Fibroblast of skin of abdomen (primary cell): ENCODE data around the gene SEMA6B.

Experiments used
- DNase-seq: peaks from one replicate; pipeline ENCODE4 v3.0.0-alpha.2; 2013

The SEMA6B gene

GRCh38 chr19:4586691-4587090, 27.2 kb upstream of the SEMA6B start:
- no peak for DNase-seq

DNA sequence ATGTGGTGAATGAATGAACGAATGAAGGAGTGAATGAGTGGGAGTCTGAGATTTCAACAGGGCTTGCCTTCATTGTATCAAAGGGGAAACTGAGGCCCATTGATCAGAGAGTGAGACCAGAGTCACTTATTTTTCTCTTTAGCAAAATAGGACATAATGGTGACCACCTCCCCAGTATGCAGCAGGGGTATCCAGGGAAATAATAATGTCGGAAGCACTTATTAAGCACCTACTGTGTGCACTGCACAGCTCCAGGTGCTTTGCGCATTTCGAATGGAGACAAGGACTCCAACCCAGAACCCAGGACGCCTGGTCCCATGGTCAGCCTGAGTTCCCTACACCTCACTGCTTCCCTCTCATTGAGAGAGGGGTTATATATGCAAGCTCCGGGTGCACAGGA, 26.8 kb upstream of the SEMA6B start:
- no peak for DNase-seq

DNA sequence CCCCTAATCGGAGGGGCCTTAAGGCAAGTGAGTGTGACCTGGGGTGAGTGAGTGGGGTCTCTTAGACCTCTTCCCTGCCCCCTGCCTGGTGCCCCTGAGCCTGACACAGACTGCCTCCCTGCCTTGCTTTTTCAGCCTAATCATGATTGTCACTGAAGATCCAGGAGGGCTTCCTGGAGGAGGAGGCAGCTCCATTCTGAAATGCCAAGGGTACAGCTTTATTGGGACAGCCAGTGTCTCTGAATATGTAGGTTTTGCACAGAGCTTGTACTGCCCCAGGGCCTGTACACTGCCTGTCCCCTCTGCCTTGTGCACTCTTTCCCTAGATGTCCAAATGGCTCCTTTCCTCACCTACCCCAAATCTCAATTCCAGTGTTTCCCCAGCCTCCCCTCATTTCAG, 26.1 kb upstream of the SEMA6B start:
- no peak for DNase-seq

- DNase-seq: no peak
Measured at GRCh38 chr19:4584670-4585460, 25.4 kb upstream of the SEMA6B start.

GRCh38 chr19:4583961-4584669, 24.6 kb upstream of the SEMA6B start:
- peak; percentile 34 for DNase-seq

DNA sequence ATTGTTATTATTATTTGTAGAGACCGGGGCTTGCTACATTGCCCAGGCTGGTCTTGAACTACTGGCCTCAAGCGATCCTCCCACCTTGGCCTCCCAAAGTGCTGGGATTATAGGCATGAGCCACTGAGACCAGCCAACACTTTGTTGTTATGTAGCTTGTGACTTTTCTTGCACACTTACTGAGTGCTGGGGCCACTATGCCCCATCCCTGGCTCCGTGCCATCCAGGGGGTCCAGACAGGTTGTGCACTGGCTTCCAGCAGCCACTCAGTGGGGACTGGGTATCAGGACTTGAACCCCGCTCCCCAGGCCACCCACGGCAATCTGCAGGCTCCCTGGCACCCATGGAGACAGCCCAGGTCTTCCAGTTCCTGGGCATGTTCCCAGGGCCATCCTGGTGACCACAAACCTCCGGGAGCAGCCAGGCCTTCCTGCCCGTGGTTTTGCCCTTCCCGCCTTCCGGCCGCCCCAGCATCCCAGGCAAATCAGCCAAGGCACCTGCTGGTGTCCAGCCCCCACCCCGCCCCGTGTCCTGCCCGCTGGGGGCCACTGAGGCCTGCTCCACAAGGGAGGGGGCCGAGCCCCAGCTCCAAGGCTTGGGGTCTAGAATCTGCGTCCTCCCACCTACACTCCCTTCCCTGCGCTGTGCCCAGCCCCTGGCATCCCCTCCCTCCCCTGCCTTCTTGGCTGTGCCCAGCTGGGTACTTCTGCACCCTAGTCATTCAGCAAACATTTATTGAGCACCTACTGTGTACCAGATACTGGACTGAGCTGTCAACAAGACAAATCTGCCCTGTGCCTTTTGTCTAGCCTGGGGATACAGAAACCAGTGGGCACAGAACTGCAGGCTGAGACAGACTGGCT, 23.7 kb upstream of the SEMA6B start:
- DNase-seq: no peak

GRCh38 chr19:4581666-4582553, 22.4 kb upstream of the SEMA6B start:
- peak; percentile 52 for DNase-seq

DNA sequence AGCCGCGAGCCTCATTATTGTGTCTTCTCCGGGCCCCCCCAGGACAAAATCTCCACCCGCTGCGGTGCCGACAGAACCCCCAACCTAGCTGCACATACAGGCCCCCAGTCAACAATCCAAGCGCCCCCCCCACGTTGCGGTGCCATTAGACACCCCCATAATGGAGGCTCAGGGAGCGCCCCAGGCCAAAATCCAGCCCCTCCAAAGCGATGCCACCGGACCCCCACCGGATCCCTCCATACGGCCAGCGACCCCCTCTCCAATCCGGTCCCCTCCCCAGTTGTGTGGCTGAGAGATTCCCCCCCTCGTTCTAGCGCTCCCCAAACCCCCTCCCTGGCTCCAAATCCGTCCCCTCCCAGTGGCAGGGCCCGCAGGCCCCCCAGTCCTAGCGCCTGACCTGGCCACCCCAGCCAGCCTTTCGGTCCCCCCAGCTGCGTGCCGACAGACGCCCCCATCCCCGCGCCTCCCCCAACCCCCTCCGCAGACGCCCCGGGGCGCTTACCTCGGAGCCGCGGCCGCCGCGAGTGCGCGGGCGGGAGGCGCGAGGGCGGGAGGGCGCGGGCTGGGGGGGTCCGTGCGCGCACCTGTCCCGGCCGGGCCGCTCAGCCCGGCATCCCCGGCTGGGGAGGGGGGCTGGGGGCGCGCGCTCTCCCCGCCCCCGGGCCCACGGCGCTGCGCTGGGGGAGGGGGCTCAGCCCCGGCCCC, 21.6 kb upstream of the SEMA6B start:
- DNase-seq: no peak

- DNase-seq: no peak
Measured at GRCh38 chr19:4580021-4580901, 20.8 kb upstream of the SEMA6B start.

DNA sequence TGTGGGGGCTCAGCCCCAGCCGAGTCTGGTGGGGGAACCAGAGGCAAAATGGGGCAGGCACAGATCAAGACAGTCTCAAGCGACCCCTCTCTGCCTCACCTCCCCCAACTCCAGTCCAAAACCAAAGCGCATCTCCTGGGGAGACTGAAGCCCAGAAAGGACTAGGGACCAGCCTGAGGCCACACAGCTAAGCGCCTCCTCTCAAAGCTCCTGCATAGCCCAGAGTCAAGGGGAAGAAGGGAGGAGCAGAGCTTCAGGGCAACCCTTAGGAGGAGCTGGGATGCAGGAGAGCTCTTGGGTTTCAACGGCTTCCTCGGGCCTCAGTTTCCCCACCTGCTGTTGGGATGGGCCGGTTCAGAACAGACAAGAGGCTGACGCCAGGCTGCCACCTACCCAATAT, 19.9 kb upstream of the SEMA6B start:
- no peak for DNase-seq

DNA sequence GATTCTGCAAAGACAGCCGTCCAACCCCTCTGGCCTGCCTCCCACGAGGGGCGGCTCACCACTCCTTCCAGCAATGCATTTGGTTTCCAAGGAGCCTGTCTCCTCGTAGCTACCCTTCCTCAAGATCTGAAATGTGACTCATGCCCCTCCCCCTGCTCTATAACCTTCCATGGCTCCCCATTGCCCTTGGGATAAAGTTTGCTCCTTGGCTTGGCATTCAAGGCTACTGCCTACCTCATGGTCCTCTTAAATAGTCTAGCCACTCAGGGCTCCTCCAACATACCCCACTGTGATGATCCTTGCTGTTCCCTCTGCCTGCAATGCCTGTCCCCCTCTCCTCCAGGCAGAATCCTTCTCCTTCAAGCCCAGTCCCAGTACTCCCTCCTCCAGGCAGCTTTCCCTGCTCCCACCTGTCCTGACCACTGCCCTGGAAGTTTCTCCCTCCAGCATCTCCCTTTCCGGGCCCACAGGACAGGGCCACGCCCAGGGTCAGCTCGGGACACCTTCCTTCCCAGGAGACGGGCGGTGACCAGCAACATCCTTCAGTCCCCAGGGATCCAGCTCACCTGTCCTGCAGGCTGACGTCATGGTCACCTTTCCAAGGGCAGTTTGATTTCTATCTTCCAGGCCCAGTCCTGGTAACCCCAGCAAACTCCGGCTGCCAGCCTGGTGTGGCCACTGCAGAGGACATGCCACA, 19.2 kb upstream of the SEMA6B start:
- DNase-seq: no peak

GRCh38 chr19:4577020-4577782, 17.7 kb upstream of the SEMA6B start:
- DNase-seq: no peak

DNA sequence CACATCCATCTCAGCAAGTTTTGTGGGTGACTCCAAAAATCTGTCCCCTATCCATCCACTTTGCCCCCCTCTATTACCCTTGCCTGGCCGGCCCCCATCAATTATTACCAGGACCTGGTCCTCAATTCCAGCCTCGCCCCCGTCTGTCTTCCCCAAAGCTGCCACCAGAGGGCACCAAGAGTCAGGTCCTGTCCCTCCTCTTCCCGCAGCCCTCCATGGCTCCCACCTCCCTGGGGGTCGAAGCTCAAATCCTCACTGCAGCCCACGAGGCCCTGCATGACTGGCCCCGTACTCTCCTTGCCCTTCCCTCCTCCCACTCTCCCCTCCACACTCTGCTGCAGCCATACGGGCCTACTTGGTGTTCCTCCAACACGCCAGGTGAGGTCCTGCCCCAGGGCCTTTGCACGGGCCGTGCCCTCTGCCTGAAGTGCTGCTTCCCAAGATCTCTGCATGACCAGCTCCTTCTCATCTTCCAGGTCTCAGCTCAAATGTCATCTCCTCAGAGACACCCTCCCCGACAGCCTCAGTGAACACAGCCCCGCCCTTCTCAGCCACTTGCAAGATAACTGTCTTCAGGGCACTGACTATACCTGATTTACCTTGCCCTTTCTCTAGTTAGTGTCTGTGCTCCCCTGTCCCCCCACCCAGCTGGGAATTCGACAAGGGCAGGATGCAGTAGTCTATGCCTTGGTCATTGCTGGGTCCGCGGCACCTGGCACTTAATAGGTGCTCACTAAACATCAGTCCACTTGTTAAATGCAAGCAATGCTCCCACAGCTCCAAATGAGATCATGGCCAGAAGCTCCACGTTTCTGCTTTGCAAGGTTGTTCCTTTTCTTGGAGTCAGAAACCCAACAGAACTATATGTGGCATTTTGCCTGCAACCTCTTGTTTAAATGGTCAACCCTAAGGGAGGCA, 16.8 kb upstream of the SEMA6B start:
- peak; percentile 65 for DNase-seq

GRCh38 chr19:4575267-4576015, 16.0 kb upstream of the SEMA6B start:
- DNase-seq: peak; percentile 98

- no peak for DNase-seq
Measured at GRCh38 chr19:4573682-4574081, 14.2 kb upstream of the SEMA6B start.

DNA sequence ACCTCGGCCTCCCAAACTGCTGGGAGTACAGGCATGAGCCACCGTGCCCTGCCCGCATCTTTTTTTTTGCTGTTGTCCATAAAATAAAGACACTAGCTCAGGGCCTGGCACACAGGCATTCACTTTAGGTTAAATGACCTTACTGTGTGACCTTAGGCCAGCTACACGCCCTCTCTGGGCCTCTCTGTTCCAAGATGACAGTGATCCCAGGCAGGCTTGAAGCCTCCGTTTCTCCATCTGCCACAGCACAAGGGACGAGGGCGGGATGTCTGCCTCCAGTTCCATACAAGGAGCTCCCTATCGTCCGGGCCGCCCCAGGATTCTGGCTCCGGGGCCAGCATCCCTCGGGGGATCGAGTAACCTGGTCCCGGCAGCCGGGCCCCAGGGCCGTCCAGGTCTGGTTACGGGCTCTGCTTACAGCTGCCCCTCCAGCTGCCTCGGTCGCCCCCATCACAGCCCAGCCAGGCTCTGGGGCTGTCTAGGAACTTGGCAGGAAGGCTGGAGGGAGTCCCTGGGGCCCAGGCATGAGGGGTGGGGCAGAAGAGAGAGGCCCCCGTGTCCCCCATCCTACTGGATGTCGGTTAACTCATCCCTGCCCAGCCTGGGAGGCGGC, 11.9 kb upstream of the SEMA6B start:
- no peak for DNase-seq

GRCh38 chr19:4570916-4571304, 11.4 kb upstream of the SEMA6B start:
- no peak for DNase-seq
